Esophagus squamous epithelium (tissue), 5 donors: ENCODE data around the gene PET100. TPM values are rescaled to one million over a fixed set of nuclear protein-coding genes. Genes with fewer than 3 reads are reported as not detected.
A peak's percentile ranks its signal among the peaks of the same experiment; 100 is the strongest.

ENCODE experiments used
- DNase-seq: peaks from one replicate; lab custom pipeline; 2025; lab: John Stamatoyannopoulos, UW
- H3K27ac ChIP-seq, 4 donors: fragments of 200-600 bp; sonication (generic); one replicate each; pipeline ENCODE4 v1.5.1; 2016 to 2019; ENCODE audit warnings: mild to moderate bottlenecking in 1 of 4
- H3K27me3 ChIP-seq, 4 donors: fragments of 200-600 bp; sonication (generic); 1 replicate in 3 of 4; 2 replicates in 1 of 4; pipeline versions ENCODE4 v1.5.1 to v1.6.0; 2017 to 2021; ENCODE audit warnings: antibody characterized with exemption in 1 of 4
- H3K36me3 ChIP-seq, 3 donors: fragments of 200-600 bp; sonication (generic); one replicate each; pipeline ENCODE4 v1.5.1; 2016 to 2019
- H3K4me1 ChIP-seq, 3 donors: fragments of 200-600 bp; sonication (generic); one replicate each; pipeline ENCODE4 v1.5.1; 2017 to 2019
- H3K4me3 ChIP-seq, 4 donors: fragments of 200-600 bp; sonication (generic); 1 replicate in 3 of 4; 2 replicates in 1 of 4; pipeline ENCODE4 v1.5.1; 2016 to 2019; ENCODE audit warnings: mild to moderate bottlenecking in 2 of 4, moderate library complexity in 1 of 4
- H3K9me3 ChIP-seq, 3 donors: fragments of 200-600 bp; sonication (generic); one replicate each; pipeline ENCODE4 v1.5.1; 2016 to 2019
- CTCF ChIP-seq, 6 experiments: fragments of 450-650 bp in 4 of 6; fragments of 200-600 bp in 2 of 6; sonication (generic) in 2 of 6; IDR thresholded peaks; one replicate each; pipeline ENCODE4 v1.5.1; 2016 to 2019; ENCODE audit warnings: antibody characterized with exemption in 6 of 6, mild to moderate bottlenecking in 4 of 6, moderate library complexity in 4 of 6
- POLR2A ChIP-seq, 4 donors: fragments of 450-650 bp; IDR thresholded peaks; one replicate each; pipeline ENCODE4 v1.6.1; 2017; ENCODE audit warnings: antibody characterized with exemption in 4 of 4, mild to moderate bottlenecking in 4 of 4, moderate library complexity in 3 of 4
- WGBS, 2 donors: methylation state at CpG; one replicate each; pipeline ENCODE4 v1.1.5; 2018; 5-methylcytosine and 5-hydroxymethylcytosine counted together
- intact Hi-C: fragments of 100-400 bp; cut with DNase I; formaldehyde crosslinking; loops from one replicate; pipeline ENCODE4 v1.15.0; 2022
- total RNA-seq, 4 donors: library from RNA; depleted of rRNA; stranded (reverse); fragments of >200 nt; gene quantifications; one replicate each; pipeline ENCODE4 v1.1.0, GENCODE V29; 2016
- donor health status: DM: yes; HTN: yes; CAD: no.

The PET100 gene
- total RNA-seq = 10 to 100 TPM; 22.9 to 43.1 (median 25.7) TPM

DNA sequence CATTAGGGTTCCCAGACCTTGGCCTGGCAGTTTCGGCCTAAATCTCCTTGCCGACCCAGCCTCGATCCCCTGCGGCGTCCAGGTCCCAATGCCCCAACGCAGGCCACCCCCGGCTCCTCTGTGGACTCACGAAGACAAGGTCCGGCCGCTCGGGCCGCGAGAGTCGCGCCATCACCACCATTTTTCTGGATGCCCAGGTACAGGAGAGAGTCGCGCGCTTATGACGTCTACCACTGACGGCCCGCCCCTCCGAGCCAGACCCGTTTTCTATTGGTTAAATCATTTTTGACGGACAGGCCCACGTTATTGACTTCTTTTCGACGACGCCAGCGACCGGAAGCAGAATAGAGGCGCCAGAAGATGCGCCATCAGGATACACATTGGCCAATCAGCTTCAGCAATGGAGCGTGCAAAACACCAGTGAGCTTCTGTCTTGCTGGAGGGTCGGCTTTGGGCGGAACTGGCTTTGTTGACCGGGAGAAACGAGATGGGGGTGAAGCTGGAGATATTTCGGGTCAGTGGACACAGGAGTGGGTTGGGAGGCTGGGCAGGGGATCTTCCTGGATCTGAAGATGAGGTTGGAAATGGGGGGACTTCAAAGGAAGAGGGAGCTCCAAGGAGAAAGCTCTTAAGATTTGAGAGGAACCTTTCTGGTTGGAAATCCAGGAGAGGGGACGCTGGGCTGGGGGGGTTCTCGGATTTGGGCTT is at the start of gene PET100, which contains the start of gene XAB2:
Gene PET100 (plus strand): TSS at position 447 of the 708 bp plus-strand sequence. CDS start 41 bp downstream, at position 488.
Gene XAB2 (minus strand): TSS at position 199 of the 708 bp plus-strand sequence. CDS start 18 bp downstream, at position 181.
- intact Hi-C loops = no loop called here
- Histone ChIP-seq H3K36me3 (peaks cover 13 to 47% (median 15%) of the 10 kb centered on the region in 3 donors), H3K9me3 (no peaks in the 10 kb centered on the region), H3K27me3 (no peaks in the 10 kb centered on the region), H3K27ac (peak within 1 kb of the TSS; percentile 83 to 96 (median 90)), H3K4me1 (peaks cover 25 to 41% (median 32%) of the 10 kb centered on the region in 3 donors), H3K4me3 (peak within 1 kb of the TSS; percentile 68 to 98 (median 78))
- WGBS, 2 donors = 0 to 1% methylated on average over 9 to 14 of the region's 40 CpGs
- peak; percentile 89 for DNase-seq
- TF ChIP-seq CTCF (IDR thresholded peaks at IDR 0.05) (peak in 1 of 6 experiments; percentile 31), POLR2A (IDR thresholded peaks at IDR 0.05) (peak in 2 of 4 donors; percentile 28 to 31)

DNA sequence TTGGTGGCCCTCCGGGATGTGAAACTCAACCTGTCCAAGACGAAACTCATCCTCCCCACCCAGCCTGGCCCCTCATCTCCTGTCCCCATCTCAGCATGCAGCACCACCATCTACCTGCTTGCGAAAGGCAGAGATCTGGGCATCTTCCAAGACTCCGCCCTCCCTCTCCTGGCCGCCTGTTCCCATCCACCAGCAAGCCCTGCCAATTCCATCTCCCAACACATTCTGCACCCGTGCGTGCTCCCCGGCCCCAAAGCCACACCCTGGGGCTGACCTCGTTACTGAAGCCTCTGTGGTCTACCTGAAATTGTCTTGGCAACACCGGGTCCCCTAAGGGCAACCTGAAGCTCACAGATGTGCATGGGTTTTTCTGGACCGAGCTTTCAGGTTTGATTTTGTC is 47.1 kb upstream of the PET100 start:
- Histone ChIP-seq H3K4me1 (peaks cover 0 to 11% (median 0%) of the 10 kb centered on the region in 3 donors), H3K4me3 (no peak overlapping the region), H3K27me3 (peaks cover 0 to 11% (median 0%) of the 10 kb centered on the region in 4 donors), H3K27ac (no peak overlapping the region), H3K9me3 (no peaks in the 10 kb centered on the region), H3K36me3 (no peaks in the 10 kb centered on the region)
- DNase-seq = no peak
- 35% methylated on average over 10 to 11 of the region's 11 CpGs for WGBS, 2 donors
- intact Hi-C loops = no loop called here
- TF ChIP-seq POLR2A (IDR thresholded peaks at IDR 0.05) (no peak), CTCF (IDR thresholded peaks at IDR 0.05) (no peak)

DNA sequence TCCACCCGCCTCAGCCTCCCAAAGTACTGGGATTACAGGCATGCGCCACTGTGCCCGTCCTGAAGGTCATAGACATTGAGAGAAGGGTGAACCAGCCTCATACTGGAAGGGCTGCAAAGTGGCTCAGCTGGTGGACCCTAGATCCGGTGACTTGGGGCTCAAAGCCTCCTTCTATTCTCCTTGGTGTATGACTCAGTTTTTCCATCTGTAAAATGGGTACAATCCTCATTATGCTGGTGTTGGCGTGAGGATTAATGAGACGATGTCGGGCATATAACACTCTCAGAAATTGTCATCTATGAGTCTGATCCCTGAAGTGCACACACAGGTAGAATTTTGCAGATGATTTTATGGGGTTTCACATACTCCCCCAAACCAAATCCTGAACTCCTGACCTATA is 39.8 kb upstream of the PET100 start:
- no peak for TF ChIP-seq POLR2A (IDR thresholded peaks at IDR 0.05)
- no peak for TF ChIP-seq CTCF (IDR thresholded peaks at IDR 0.05)
- no peak for DNase-seq
- no peak overlapping the region for H3K4me3 ChIP-seq
- H3K9me3 ChIP-seq = no peaks in the 10 kb centered on the region
- H3K4me1 ChIP-seq = peaks cover 8 to 24% (median 10%) of the 10 kb centered on the region in 3 donors
- WGBS, 2 donors = 92 to 99% methylated on average over 4 to 5 of the region's 7 CpGs
- no peak overlapping the region for H3K27ac ChIP-seq
- no peaks in the 10 kb centered on the region for H3K36me3 ChIP-seq
- intact Hi-C loops = no loop called here
- H3K27me3 ChIP-seq = peaks cover 0 to 35% (median 0%) of the 10 kb centered on the region in 4 donors

DNA sequence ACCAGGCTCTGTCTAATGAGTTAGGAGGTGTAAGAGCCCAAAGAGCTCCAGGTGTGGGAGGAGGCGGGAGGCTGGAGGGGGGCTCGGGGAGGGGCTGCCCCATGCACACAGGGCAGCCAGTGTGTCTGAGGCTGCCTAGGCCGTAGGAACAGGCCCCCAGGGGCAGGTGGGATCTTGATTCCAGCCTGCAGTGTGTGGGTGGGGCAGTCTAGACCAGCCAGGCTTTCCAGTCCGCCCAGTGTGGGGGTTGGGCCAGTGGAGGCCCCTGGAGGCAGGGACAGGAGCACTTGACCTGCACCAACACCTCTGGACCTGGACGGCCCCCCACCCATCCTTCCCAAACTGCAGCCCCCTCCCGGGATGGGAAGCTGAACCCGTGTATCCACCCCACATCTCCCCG is 39.3 kb upstream of the PET100 start:
- peaks cover 8 to 28% (median 10%) of the 10 kb centered on the region in 3 donors for H3K4me1 ChIP-seq
- H3K27ac ChIP-seq = no peak overlapping the region
- no peaks in the 10 kb centered on the region for H3K36me3 ChIP-seq
- no peak for TF ChIP-seq POLR2A (IDR thresholded peaks at IDR 0.05)
- no peak for TF ChIP-seq CTCF (IDR thresholded peaks at IDR 0.05)
- no peaks in the 10 kb centered on the region for H3K9me3 ChIP-seq
- H3K27me3 ChIP-seq = peaks cover 0 to 40% (median 0%) of the 10 kb centered on the region in 4 donors
- no peak for DNase-seq
- no peak overlapping the region for H3K4me3 ChIP-seq
- intact Hi-C loops = no loop called here
- WGBS, 2 donors = 28% methylated on average over 3 of the region's 8 CpGs; no CpG with 5 or more reads in 1 of the 2 donors
